ENCODE measurements around the gene SERPINB10.

GRCh38 chr18:63949068-63949737, 41.4 kb downstream of the SERPINB10 start, which contains the start of gene HMSD:
- TF ChIP-seq CTCF (conservative IDR thresholded peaks at IDR 0.05; ENCODE audit: low read length) (no peak), EZH2phosphoT487 (IDR thresholded peaks at IDR 0.05; ENCODE audit: borderline replicate concordance) (no peak)
